Lung microvascular endothelial cell (primary cell): ENCODE data around the gene MZT1. TPM values are rescaled to one million over a fixed set of nuclear protein-coding genes. Genes with fewer than 3 reads are reported as not detected.
"Not testable (repeated sequence)": the region's sequence is repeated elsewhere in the genome, so short reads cannot be mapped to it uniquely, and the experiment has no call there.

ENCODE experiments used
- DNase-seq, 2 donors: peaks; one replicate each; pipeline versions ENCODE4 v3.0.0 to v3.0.0-alpha.2; 2010; ENCODE audit warnings: low read depth in 2 of 2
- total RNA-seq: library from RNA; depleted of rRNA; stranded (reverse); fragments of >200 nt; gene quantifications from 2 replicates; pipeline ENCODE4 v1.2.1, GENCODE V29; 2014

MZT1 gene
- 9.9 and 11.6 TPM in 2 replicates for total RNA-seq

- DNase-seq, result peak; percentile 98 to 99
Measured at GRCh38 chr13:72727417-72728289, at the start of gene MZT1, which contains the start of gene BORA. Gene MZT1, minus strand, starts transcription at chr13:72727629. Its CDS starts 27 bp downstream, at chr13:72727602. Gene BORA, plus strand, starts transcription at chr13:72727923. Its CDS starts 1,018 bp downstream, at chr13:72728941.

GRCh38 chr13:72774019-72774418 is 46.6 kb upstream of the MZT1 start:
- no peak for DNase-seq

GRCh38 chr13:72763411-72763810 is 36.0 kb upstream of the MZT1 start:
- DNase-seq, result peak in 1 of 2 donors; percentile 68

- no peak for DNase-seq
Measured at GRCh38 chr13:72760189-72760588, 32.8 kb upstream of the MZT1 start.

GRCh38 chr13:72757792-72758535 is 30.5 kb upstream of the MZT1 start:
- DNase-seq, result no peak

GRCh38 chr13:72754111-72754510 is 26.7 kb upstream of the MZT1 start:
- no peak for DNase-seq

- no peak for DNase-seq
Measured at GRCh38 chr13:72751220-72751619, 23.8 kb upstream of the MZT1 start.

GRCh38 chr13:72745260-72745659 is 17.8 kb upstream of the MZT1 start:
- no peak for DNase-seq

- DNase-seq, result no peak
Measured at GRCh38 chr13:72740015-72740414, 12.6 kb upstream of the MZT1 start.

GRCh38 chr13:72737033-72737432 is 9.6 kb upstream of the MZT1 start:
- DNase-seq, result no peak

GRCh38 chr13:72728290-72728605 is 819 bp upstream of the MZT1 start:
- DNase-seq, result peak in 1 of 2 donors; percentile 1

- peak; percentile 12 to 55 for DNase-seq
Measured at GRCh38 chr13:72726726-72727416, 558 bp downstream of the MZT1 start.

- DNase-seq, result not testable (repeated sequence)
Measured at GRCh38 chr13:72726185-72726584, 1.2 kb downstream of the MZT1 start.

GRCh38 chr13:72716776-72717175 is 10.7 kb downstream of the MZT1 start:
- DNase-seq, result peak in 1 of 2 donors; percentile 55

GRCh38 chr13:72700509-72700908 is 26.9 kb downstream of the MZT1 start:
- DNase-seq, result no peak

GRCh38 chr13:72698164-72698563 is 29.3 kb downstream of the MZT1 start:
- no peak for DNase-seq

GRCh38 chr13:72696579-72696978 is 30.9 kb downstream of the MZT1 start:
- DNase-seq, result peak; percentile 28 to 60

GRCh38 chr13:72694314-72694713 is 33.1 kb downstream of the MZT1 start:
- no peak for DNase-seq

- no peak for DNase-seq
Measured at GRCh38 chr13:72693832-72694231, 33.6 kb downstream of the MZT1 start.

- no peak for DNase-seq
Measured at GRCh38 chr13:72692884-72693514, 34.4 kb downstream of the MZT1 start.

- no peak for DNase-seq
Measured at GRCh38 chr13:72689181-72689696, 38.2 kb downstream of the MZT1 start.
